Heart left ventricle (tissue), 13 donors: ENCODE data around the gene NMB.

ENCODE experiments used
- POLR2A ChIP-seq, 2 donors: fragments of 450-650 bp; IDR thresholded peaks; one replicate each; pipeline ENCODE4 v1.6.1; 2017; ENCODE audit warnings: antibody characterized with exemption in 2 of 2, mild to moderate bottlenecking in 2 of 2, moderate library complexity in 2 of 2
- TF ChIP-seq, protein P1 (sequence below), 12 donors: fragments of 200-600 bp; sonication (generic) in 4 of 12; IDR thresholded peaks; one replicate each; pipeline versions ENCODE4 v1.5.0 to v1.8.0; 2018 to 2022; ENCODE audit warnings: antibody characterized with exemption in 12 of 12, mild to moderate bottlenecking in 5 of 12
- donor health status: ischemic (EF 13 %, LVEDD 7.1; RV severe dilation, severe dysfunction).
- donor health status: DM: no; HTN: yes; CAD: no.
- donor health status: DM: no; HTN: no; CAD: no.
- donor health status: ischemic (EF 25% LVEDD 6.9; RV normal size, moderate dysfunction).
- donor health status: ischemic (EF 25% LVEDD 5.7; RV mildly dilated, moderate dysfunction).
- donor health status: ischemic (EF 35%, LVEDD 5.7; RV mildly dilated, moderate dysfunction).
- donor health status: nonischemic (EF 11% LVEDD 7.7; RV severe dilation, severe dysfunction).
- donor health status: DM: yes; HTN: yes; CAD: no.
- donor health status: PGD.
- donor health status: ischemic (EF 29% LVEDD 5.4; RV normal size, mild dysfunction).
- donor health status: nonischemic (EF 23%, LVEDD 6.1; RV moderate dilation, normal function).

DNA sequence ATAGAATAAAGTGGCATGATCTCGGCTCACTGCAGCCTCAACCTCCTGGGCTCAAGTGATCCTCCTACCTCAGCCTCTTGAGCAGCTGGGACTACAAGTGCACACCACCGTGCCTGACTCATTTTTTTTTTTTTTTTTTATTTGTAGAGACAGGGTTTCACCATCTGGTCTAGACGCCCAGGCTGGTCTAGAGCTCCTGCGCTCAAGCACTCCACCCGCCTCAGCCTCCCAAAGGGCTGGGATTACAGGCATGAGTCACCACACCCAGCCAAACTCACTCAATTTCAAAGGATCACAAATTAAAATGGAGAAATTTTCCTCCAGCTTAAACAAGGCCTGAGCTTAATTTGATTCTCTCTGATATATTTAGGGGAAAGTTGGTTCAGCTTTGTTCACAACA, 27.3 kb upstream of the NMB start:
- TF ChIP-seq, protein P1, sequence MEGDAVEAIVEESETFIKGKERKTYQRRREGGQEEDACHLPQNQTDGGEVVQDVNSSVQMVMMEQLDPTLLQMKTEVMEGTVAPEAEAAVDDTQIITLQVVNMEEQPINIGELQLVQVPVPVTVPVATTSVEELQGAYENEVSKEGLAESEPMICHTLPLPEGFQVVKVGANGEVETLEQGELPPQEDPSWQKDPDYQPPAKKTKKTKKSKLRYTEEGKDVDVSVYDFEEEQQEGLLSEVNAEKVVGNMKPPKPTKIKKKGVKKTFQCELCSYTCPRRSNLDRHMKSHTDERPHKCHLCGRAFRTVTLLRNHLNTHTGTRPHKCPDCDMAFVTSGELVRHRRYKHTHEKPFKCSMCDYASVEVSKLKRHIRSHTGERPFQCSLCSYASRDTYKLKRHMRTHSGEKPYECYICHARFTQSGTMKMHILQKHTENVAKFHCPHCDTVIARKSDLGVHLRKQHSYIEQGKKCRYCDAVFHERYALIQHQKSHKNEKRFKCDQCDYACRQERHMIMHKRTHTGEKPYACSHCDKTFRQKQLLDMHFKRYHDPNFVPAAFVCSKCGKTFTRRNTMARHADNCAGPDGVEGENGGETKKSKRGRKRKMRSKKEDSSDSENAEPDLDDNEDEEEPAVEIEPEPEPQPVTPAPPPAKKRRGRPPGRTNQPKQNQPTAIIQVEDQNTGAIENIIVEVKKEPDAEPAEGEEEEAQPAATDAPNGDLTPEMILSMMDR (IDR thresholded peaks at IDR 0.05), result no peak
- TF ChIP-seq POLR2A (IDR thresholded peaks at IDR 0.05), result no peak
